DOHH2 (cell line): ENCODE results near the gene SRMS.

ENCODE experiments used
- H3F3A ChIP-seq: fragments of 200-600 bp; sonication (generic), shearing (Covaris generic); 2 replicates; pipeline ENCODE4 v1.6.0; 2016; ENCODE audit warnings: antibody characterized with exemption, mild to moderate bottlenecking; ENCODE audit not compliant: control insufficient read depth, insufficient read depth
- H3K27ac ChIP-seq: fragments of 200-600 bp; sonication (generic); 2 replicates; pipeline ENCODE4 v1.5.1; 2014; ENCODE audit warnings: low read depth, mild to moderate bottlenecking, low read length, moderate library complexity
- H3K27me3 ChIP-seq: fragments of 200-600 bp; sonication (generic); 2 replicates; pipeline ENCODE4 v1.6.1; 2014; ENCODE audit warnings: mild to moderate bottlenecking, low read length, mixed read lengths; ENCODE audit not compliant: control insufficient read depth
- H3K36me3 ChIP-seq: fragments of 200-600 bp; sonication (generic); 2 replicates; pipeline ENCODE4 v1.6.1; 2014; ENCODE audit warnings: mild to moderate bottlenecking, low read length, moderate library complexity, mixed read lengths; ENCODE audit not compliant: control insufficient read depth
- H3K4me1 ChIP-seq: fragments of 200-600 bp; sonication (generic); 2 replicates; pipeline ENCODE4 v1.6.1; 2014; ENCODE audit warnings: mild to moderate bottlenecking, low read length, mixed read lengths; ENCODE audit not compliant: control insufficient read depth
- H3K4me2 ChIP-seq: fragments of 200-600 bp; sonication (generic); 2 replicates; pipeline ENCODE4 v1.6.0; 2014; ENCODE audit warnings: mild to moderate bottlenecking, low read length, moderate library complexity
- H3K4me3 ChIP-seq: fragments of 200-600 bp; sonication (generic); 2 replicates; pipeline ENCODE4 v1.5.1; 2014; ENCODE audit warnings: mild to moderate bottlenecking, low read length, mixed read lengths
- H3K79me2 ChIP-seq: fragments of 200-600 bp; sonication (generic); 2 replicates; pipeline ENCODE4 v1.6.1; 2014; ENCODE audit warnings: mild to moderate bottlenecking, low read length, mixed read lengths; ENCODE audit not compliant: control insufficient read depth
- H3K9me2 ChIP-seq: fragments of 200-600 bp; sonication (generic); replicated peaks from 2 replicates; pipeline ENCODE4 v1.6.1; 2014; ENCODE audit warnings: mild to moderate bottlenecking, low read length, mixed read lengths; ENCODE audit not compliant: control insufficient read depth
- H3K9me3 ChIP-seq: fragments of 200-600 bp; sonication (generic); 2 replicates; pipeline ENCODE4 v1.6.1; 2014; ENCODE audit warnings: antibody characterized with exemption, low read length, mixed read lengths; ENCODE audit not compliant: control insufficient read depth, insufficient read depth
- H4K20me1 ChIP-seq: fragments of 200-600 bp; sonication (generic); 2 replicates; pipeline ENCODE4 v1.6.0; 2014; ENCODE audit warnings: low read depth, mild to moderate bottlenecking, antibody characterized with exemption, low read length, moderate library complexity; ENCODE audit not compliant: control insufficient read depth, insufficient read depth
- CTCF ChIP-seq: fragments of 200-600 bp; sonication (generic); IDR thresholded peaks from one replicate; pipeline ENCODE4 v1.5.1; 2014; ENCODE audit warnings: antibody characterized with exemption, mild to moderate bottlenecking, low read depth, low read length; ENCODE audit not compliant: poor library complexity, severe bottlenecking
- EZH2phosphoT487 ChIP-seq: fragments of 200-600 bp; sonication (generic); IDR thresholded peaks from 2 replicates; pipeline ENCODE4 v1.6.1; 2017; ENCODE audit warnings: borderline replicate concordance, mild to moderate bottlenecking, antibody characterized with exemption, low read length, moderate library complexity, mixed read lengths

The SRMS gene

GRCh38 chr20:63588641-63589041, 41.1 kb upstream of the SRMS start:
- Histone ChIP-seq H4K20me1 (no peaks in the 10 kb centered on the region), H3K27ac (no peak overlapping the region), H3K9me2 (no peaks in the 10 kb centered on the region), H3K4me3 (no peak overlapping the region), H3K27me3 (no peaks in the 10 kb centered on the region), H3K4me2 (no peak overlapping the region), H3K36me3 (peaks cover 25% of the 10 kb centered on the region; the same call in 1 of the 2 replicates), H3F3A (no peaks in the 10 kb centered on the region), H3K4me1 (no peaks in the 10 kb centered on the region), H3K79me2 (no peaks in the 10 kb centered on the region), H3K9me3 (no peaks in the 10 kb centered on the region)
- TF ChIP-seq EZH2phosphoT487: no peak
- TF ChIP-seq CTCF: no peak

GRCh38 chr20:63587776-63588591, 40.4 kb upstream of the SRMS start:
- no peak overlapping the region for H3K4me3 ChIP-seq
- H3K9me3 ChIP-seq: no peaks in the 10 kb centered on the region
- H3K27ac ChIP-seq: no peak overlapping the region
- no peaks in the 10 kb centered on the region for H3F3A ChIP-seq
- peaks cover 22% of the 10 kb centered on the region; the same call in 1 of the 2 replicates for H3K36me3 ChIP-seq
- TF ChIP-seq CTCF (no peak), EZH2phosphoT487 (no peak)
- H4K20me1 ChIP-seq: no peaks in the 10 kb centered on the region
- no peak overlapping the region for H3K4me2 ChIP-seq
- no peaks in the 10 kb centered on the region for H3K4me1 ChIP-seq
- no peaks in the 10 kb centered on the region for H3K27me3 ChIP-seq
- H3K9me2 ChIP-seq: no peaks in the 10 kb centered on the region
- H3K79me2 ChIP-seq: no peaks in the 10 kb centered on the region

- no peak overlapping the region for H3K27ac ChIP-seq
- no peaks in the 10 kb centered on the region for H3K79me2 ChIP-seq
- no peak overlapping the region for H3K4me3 ChIP-seq
- no peaks in the 10 kb centered on the region for H4K20me1 ChIP-seq
- H3F3A ChIP-seq: no peaks in the 10 kb centered on the region
- H3K4me2 ChIP-seq: no peak overlapping the region
- H3K9me3 ChIP-seq: no peaks in the 10 kb centered on the region
- TF ChIP-seq EZH2phosphoT487 (no peak), CTCF (no peak)
- H3K4me1 ChIP-seq: no peaks in the 10 kb centered on the region
- H3K27me3 ChIP-seq: no peaks in the 10 kb centered on the region
- peaks cover 18% of the 10 kb centered on the region; the same call in 1 of the 2 replicates for H3K36me3 ChIP-seq
- no peaks in the 10 kb centered on the region for H3K9me2 ChIP-seq
Observed at GRCh38 chr20:63587256-63587655, 39.7 kb upstream of the SRMS start.
